ENCODE data around the gene EPAS1. TPM values are rescaled to one million over a fixed set of nuclear protein-coding genes. Genes with fewer than 3 reads are reported as not detected.

EPAS1 gene
- total and polyA plus RNA-seq, 3 donors from 2014 or later, result 93.9 to 158 (median 142) TPM

DNA sequence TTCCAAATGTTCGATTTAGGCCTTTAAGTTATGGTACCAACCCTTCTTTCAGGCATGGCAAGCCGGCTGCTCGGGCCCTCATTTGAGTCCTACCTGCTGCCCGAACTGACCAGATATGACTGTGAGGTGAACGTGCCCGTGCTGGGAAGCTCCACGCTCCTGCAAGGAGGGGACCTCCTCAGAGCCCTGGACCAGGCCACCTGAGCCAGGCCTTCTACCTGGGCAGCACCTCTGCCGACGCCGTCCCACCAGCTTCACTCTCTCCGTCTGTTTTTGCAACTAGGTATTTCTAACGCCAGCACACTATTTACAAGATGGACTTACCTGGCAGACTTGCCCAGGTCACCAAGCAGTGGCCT lies 87.2 kb downstream of the EPAS1 start:
- intact Hi-C loops (cut with DNase I; ENCODE audit: low total_unique reads), result no loop called here
- no peaks in the 10 kb centered on the region for H3K36me3 ChIP-seq (ENCODE audit: low read depth, missing control alignments)
- TF ChIP-seq POLR2A (IDR thresholded peaks at IDR 0.05), result no peak
- TF ChIP-seq, protein P1, sequence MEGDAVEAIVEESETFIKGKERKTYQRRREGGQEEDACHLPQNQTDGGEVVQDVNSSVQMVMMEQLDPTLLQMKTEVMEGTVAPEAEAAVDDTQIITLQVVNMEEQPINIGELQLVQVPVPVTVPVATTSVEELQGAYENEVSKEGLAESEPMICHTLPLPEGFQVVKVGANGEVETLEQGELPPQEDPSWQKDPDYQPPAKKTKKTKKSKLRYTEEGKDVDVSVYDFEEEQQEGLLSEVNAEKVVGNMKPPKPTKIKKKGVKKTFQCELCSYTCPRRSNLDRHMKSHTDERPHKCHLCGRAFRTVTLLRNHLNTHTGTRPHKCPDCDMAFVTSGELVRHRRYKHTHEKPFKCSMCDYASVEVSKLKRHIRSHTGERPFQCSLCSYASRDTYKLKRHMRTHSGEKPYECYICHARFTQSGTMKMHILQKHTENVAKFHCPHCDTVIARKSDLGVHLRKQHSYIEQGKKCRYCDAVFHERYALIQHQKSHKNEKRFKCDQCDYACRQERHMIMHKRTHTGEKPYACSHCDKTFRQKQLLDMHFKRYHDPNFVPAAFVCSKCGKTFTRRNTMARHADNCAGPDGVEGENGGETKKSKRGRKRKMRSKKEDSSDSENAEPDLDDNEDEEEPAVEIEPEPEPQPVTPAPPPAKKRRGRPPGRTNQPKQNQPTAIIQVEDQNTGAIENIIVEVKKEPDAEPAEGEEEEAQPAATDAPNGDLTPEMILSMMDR (IDR thresholded peaks at IDR 0.05), result no peak
- no peak overlapping the region for H3K27ac ChIP-seq
- 95 to 97% methylated on average over 12 of the region's 12 CpGs for WGBS, 2 donors
- no peaks in the 10 kb centered on the region for H3K9me3 ChIP-seq
- no peaks in the 10 kb centered on the region for H3K4me1 ChIP-seq
- DNase-seq, result peak; percentile 8
- H3K27me3 ChIP-seq, result no peaks in the 10 kb centered on the region
- H3K4me3 ChIP-seq, result no peak overlapping the region

DNA sequence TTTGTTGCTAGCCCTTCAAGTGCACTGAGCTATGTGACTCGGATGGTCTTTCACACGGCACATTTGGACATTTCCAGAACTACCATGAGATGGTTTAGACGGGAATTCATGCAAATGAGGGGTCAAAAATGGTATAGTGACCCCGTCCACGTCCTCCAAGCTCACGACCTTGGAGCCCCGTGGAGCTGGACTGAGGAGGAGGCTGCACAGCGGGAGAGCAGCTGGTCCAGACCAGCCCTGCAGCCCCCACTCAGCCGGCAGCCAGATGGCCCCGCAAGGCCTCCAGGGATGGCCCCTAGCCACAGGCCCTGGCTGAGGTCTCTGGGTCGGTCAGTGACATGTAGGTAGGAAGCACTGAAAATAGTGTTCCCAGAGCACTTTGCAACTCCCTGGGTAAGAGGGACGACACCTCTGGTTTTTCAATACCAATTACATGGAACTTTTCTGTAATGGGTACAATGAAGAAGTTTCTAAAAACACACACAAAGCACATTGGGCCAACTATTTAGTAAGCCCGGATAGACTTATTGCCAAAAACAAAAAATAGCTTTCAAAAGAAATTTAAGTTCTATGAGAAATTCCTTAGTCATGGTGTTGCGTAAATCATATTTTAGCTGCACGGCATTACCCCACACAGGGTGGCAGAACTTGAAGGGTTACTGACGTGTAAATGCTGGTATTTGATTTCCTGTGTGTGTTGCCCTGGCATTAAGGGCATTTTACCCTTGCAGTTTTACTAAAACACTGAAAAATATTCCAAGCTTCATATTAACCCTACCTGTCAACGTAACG lies 88.8 kb downstream of the EPAS1 start:
- Histone ChIP-seq H3K4me1 (no peaks in the 10 kb centered on the region), H3K27ac (no peak overlapping the region), H3K36me3 (ENCODE audit: low read depth, missing control alignments) (no peaks in the 10 kb centered on the region), H3K4me3 (no peak overlapping the region), H3K9me3 (no peaks in the 10 kb centered on the region), H3K27me3 (no peaks in the 10 kb centered on the region)
- intact Hi-C loops (cut with DNase I; ENCODE audit: low total_unique reads), result no loop called here
- peak; percentile 7 for DNase-seq
- 73 to 74% methylated on average over 18 of the region's 18 CpGs for WGBS, 2 donors
- TF ChIP-seq POLR2A (IDR thresholded peaks at IDR 0.05), result no peak
- TF ChIP-seq, protein P1 (IDR thresholded peaks at IDR 0.05), result no peak

DNA sequence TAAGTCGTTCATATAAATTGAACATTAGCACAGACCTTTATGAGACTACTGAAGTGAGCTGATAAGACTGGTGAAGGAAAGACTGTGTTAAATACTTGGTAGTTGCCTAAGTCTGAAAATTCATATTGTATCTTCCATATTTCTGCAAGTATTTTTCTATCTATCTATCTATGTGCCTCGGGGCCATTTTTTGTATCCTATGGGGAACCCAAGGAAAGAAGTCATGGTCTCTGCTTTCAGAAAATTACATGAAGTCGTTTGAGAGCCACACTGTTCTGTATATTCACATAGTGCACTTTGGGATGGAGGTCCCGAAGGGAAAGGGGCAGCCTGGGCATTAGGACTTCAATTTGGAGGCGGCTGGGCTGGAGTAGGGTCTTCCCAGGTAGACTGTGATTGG lies 89.6 kb downstream of the EPAS1 start:
- intact Hi-C loops (cut with DNase I; ENCODE audit: low total_unique reads), result no loop called here
- Histone ChIP-seq H3K4me1 (no peaks in the 10 kb centered on the region), H3K27ac (no peak overlapping the region), H3K4me3 (no peak overlapping the region), H3K27me3 (no peaks in the 10 kb centered on the region), H3K36me3 (ENCODE audit: low read depth, missing control alignments) (no peaks in the 10 kb centered on the region), H3K9me3 (no peaks in the 10 kb centered on the region)
- no peak for TF ChIP-seq POLR2A (IDR thresholded peaks at IDR 0.05)
- TF ChIP-seq, protein P1 (IDR thresholded peaks at IDR 0.05), result no peak
- DNase-seq, result no peak
- 93% methylated on average over 5 of the region's 5 CpGs for WGBS, 2 donors

DNA sequence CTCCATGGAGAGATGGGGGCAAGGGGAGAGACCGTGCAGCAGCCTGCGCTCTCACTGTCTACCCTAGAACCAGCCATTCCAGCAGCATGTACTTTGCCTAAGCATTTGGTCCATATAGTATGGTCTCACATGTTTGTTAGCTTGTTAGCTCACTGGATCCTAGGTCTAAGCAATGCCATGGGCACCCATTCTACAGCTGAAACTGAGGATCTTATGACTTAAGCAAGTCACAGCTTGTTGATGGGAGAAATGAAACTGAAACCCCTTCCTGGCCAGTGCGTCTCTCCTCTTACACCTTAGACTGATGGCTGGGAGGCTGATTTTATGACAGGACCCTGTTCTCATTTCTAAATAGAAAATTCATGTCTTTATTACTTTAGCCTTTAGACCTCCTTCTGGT lies 90.1 kb downstream of the EPAS1 start:
- TF ChIP-seq POLR2A (IDR thresholded peaks at IDR 0.05), result no peak
- TF ChIP-seq, protein P1 (IDR thresholded peaks at IDR 0.05), result no peak
- H3K36me3 ChIP-seq (ENCODE audit: low read depth, missing control alignments), result no peaks in the 10 kb centered on the region
- no peaks in the 10 kb centered on the region for H3K27me3 ChIP-seq
- DNase-seq, result no peak
- no peak overlapping the region for H3K27ac ChIP-seq
- 63 to 96% methylated on average over 3 of the region's 3 CpGs for WGBS, 2 donors
- H3K9me3 ChIP-seq, result no peaks in the 10 kb centered on the region
- H3K4me1 ChIP-seq, result no peaks in the 10 kb centered on the region
- intact Hi-C loops (cut with DNase I; ENCODE audit: low total_unique reads), result no loop called here
- no peak overlapping the region for H3K4me3 ChIP-seq

Data from testis (tissue), 3 donors.